Activated CD4-positive, alpha-beta T cell treated with anti-CD3 and anti-CD28 coated beads, Interleukin-2, Interleukin-6, amounts not matched to agents 100 ng/mL and 50 ng/mL, durations not matched to agents 16 hours and 8 hours (primary cell): Measurements from ENCODE around the gene PDZD8.

Experiments
- DNase-seq: peaks from one replicate; pipeline ENCODE4 v3.0.0-alpha.2; 2020

The PDZD8 gene

GRCh38 chr10:117375360-117376178, at the start of gene PDZD8:
TSS of gene PDZD8 (minus strand) at chr10:117375440. CDS start at chr10:117375227, 213 bp downstream.
- DNase-seq: peak; percentile 93

- no peak for DNase-seq
These were observed 48.9 kb upstream of the PDZD8 start for GRCh38 chr10:117424171-117424570.

- DNase-seq: no peak
These were observed 46.7 kb upstream of the PDZD8 start for GRCh38 chr10:117421985-117422384.

- no peak for DNase-seq
These were observed 45.5 kb upstream of the PDZD8 start for GRCh38 chr10:117420768-117421167.

- DNase-seq: no peak
These were observed 44.7 kb upstream of the PDZD8 start for GRCh38 chr10:117419921-117420320.

- no peak for DNase-seq
These were observed 43.9 kb upstream of the PDZD8 start for GRCh38 chr10:117419159-117419558.

- DNase-seq: no peak
These were observed 42.9 kb upstream of the PDZD8 start for GRCh38 chr10:117418121-117418520.

GRCh38 chr10:117417196-117417595, 42.0 kb upstream of the PDZD8 start:
- DNase-seq: no peak

GRCh38 chr10:117413928-117414618, 38.8 kb upstream of the PDZD8 start:
- DNase-seq: no peak

- DNase-seq: no peak
These were observed 37.3 kb upstream of the PDZD8 start for GRCh38 chr10:117412469-117413010.

- DNase-seq: no peak
These were observed 36.5 kb upstream of the PDZD8 start for GRCh38 chr10:117411479-117412399.

- no peak for DNase-seq
These were observed 35.3 kb upstream of the PDZD8 start for GRCh38 chr10:117410557-117410956.

GRCh38 chr10:117409549-117410305, 34.5 kb upstream of the PDZD8 start:
- no peak for DNase-seq

GRCh38 chr10:117408436-117409384, 33.5 kb upstream of the PDZD8 start:
- DNase-seq: no peak

- no peak for DNase-seq
These were observed 30.5 kb upstream of the PDZD8 start for GRCh38 chr10:117405730-117406129.

GRCh38 chr10:117400329-117400728, 25.1 kb upstream of the PDZD8 start:
- DNase-seq: no peak

- no peak for DNase-seq
These were observed 24.3 kb upstream of the PDZD8 start for GRCh38 chr10:117399341-117400196.

GRCh38 chr10:117398029-117398428, 22.8 kb upstream of the PDZD8 start:
- no peak for DNase-seq

- no peak for DNase-seq
These were observed 16.4 kb upstream of the PDZD8 start for GRCh38 chr10:117391436-117392205.
